H1 (cell line): ENCODE measurements around the gene CELSR1. TPM values are rescaled to one million over a fixed set of nuclear protein-coding genes. Genes with fewer than 3 reads are reported as not detected.
A peak's percentile ranks its signal among the peaks of the same experiment; 100 is the strongest.

Experiments used
- CTCF ChIA-PET: fragments of 300-600 bp; sonication (Branson Sonifier 250); formaldehyde crosslinking; loops from one replicate; lab custom pipeline; 2021; ENCODE audit not compliant: partially characterized antibody; lab: Charles Lee
- POLR2A ChIA-PET: fragments of 300-600 bp; sonication (Branson Sonifier 250); formaldehyde crosslinking; loops from one replicate; lab custom pipeline; 2021; ENCODE audit warnings: inconsistent platforms; ENCODE audit not compliant: partially characterized antibody; lab: Charles Lee
- DNase-seq, 2 experiments: peaks; one replicate each; pipeline versions ENCODE4 v3.0.0 to v3.0.0-alpha.2; 2010 to 2022; ENCODE audit warnings: low spot score in 2 of 2, low read depth in 1 of 2, mixed read lengths in 1 of 2
- FAIRE-seq: peaks from 2 replicates; lab custom pipeline; 2011; peaks lifted over from hg19 to GRCh38; lab: Jason Lieb, UNC
- H2AFZ ChIP-seq: 2 replicates; pipeline ENCODE4 v1.8.1; 2012; ENCODE audit warnings: low read length, inconsistent platforms
- H2AK5ac ChIP-seq: 2 replicates; pipeline ENCODE4 v1.6.1; 2013; ENCODE audit warnings: low read depth, low read length
- H2BK120ac ChIP-seq: replicated peaks from 2 replicates; pipeline ENCODE3; 2013; ENCODE audit warnings: low read depth, low read length, inconsistent platforms
- H2BK12ac ChIP-seq: 2 replicates; pipeline ENCODE4 v1.6.1; 2013; ENCODE audit warnings: low read depth, low read length
- H2BK15ac ChIP-seq: 2 replicates; pipeline ENCODE4 v1.6.1; 2013; ENCODE audit warnings: low read length
- H2BK20ac ChIP-seq: 2 replicates; pipeline ENCODE4 v1.6.1; 2013; ENCODE audit warnings: low read length
- H2BK5ac ChIP-seq: 2 replicates; pipeline ENCODE4 v1.6.1; 2013; ENCODE audit warnings: low read depth, low read length
- H3K14ac ChIP-seq: 2 replicates; pipeline ENCODE4 v1.6.1; 2013; ENCODE audit warnings: inconsistent platforms; ENCODE audit not compliant: insufficient read length
- H3K18ac ChIP-seq: 2 replicates; pipeline ENCODE4 v1.6.1; 2013; ENCODE audit warnings: low read length; ENCODE audit errors: extremely low read depth
- H3K23ac ChIP-seq: 2 replicates; pipeline ENCODE4 v1.6.1; 2013; ENCODE audit warnings: inconsistent platforms; ENCODE audit not compliant: insufficient read length
- H3K23me2 ChIP-seq: 2 replicates; pipeline ENCODE4 v1.6.1; 2013; ENCODE audit warnings: low read depth, low read length
- H3K27ac ChIP-seq: 2 replicates; pipeline ENCODE4 v1.6.1; 2011; ENCODE audit warnings: low read depth, low read length, inconsistent platforms
- H3K27me3 ChIP-seq, 4 experiments: replicated peaks in 1 of 4; 1 replicate in 1 of 4; 2 replicates in 3 of 4; pipeline versions ENCODE4 v1.6.1 to v1.8.1; 2011 to 2013; ENCODE audit warnings: low read length in 3 of 4, mild to moderate bottlenecking in 3 of 4, inconsistent platforms in 2 of 4, mixed read lengths in 2 of 4, moderate library complexity in 1 of 4; ENCODE audit not compliant: control insufficient read depth in 3 of 4, insufficient read depth in 3 of 4; ENCODE audit errors: extremely low read depth in 1 of 4
- H3K36me3 ChIP-seq, 4 experiments: 2 replicates each; pipeline versions ENCODE4 v1.6.1 to v1.8.1; 2011 to 2013; ENCODE audit warnings: mild to moderate bottlenecking in 4 of 4, low read length in 3 of 4, moderate library complexity in 2 of 4, control low read depth in 1 of 4, inconsistent platforms in 1 of 4; ENCODE audit not compliant: insufficient read depth in 4 of 4, control insufficient read depth in 2 of 4
- H3K4ac ChIP-seq: replicated peaks from 2 replicates; pipeline ENCODE3; 2013; ENCODE audit warnings: low read length, low read depth, mixed read lengths, inconsistent platforms; ENCODE audit not compliant: insufficient read length
- H3K4me1 ChIP-seq, 4 experiments: replicated peaks in 1 of 4; 1 replicate in 1 of 4; 2 replicates in 3 of 4; pipeline versions ENCODE4 v1.6.1 to v1.8.1; 2011 to 2013; ENCODE audit warnings: low read length in 3 of 4, inconsistent platforms in 2 of 4, mixed read lengths in 1 of 4; ENCODE audit not compliant: insufficient read depth in 4 of 4, control insufficient read depth in 3 of 4
- H3K4me2 ChIP-seq, 2 experiments: 2 replicates each; pipeline versions ENCODE4 v1.6.1 to v1.8.1; 2011 to 2013; ENCODE audit warnings: low read depth in 2 of 2, low read length in 2 of 2, control low read depth in 1 of 2, inconsistent platforms in 1 of 2, mild to moderate bottlenecking in 1 of 2; ENCODE audit not compliant: insufficient read depth in 1 of 2
- H3K4me3 ChIP-seq, 4 experiments: fragments of 200-600, 300-600 bp in 1 of 4; sonication (generic), shearing (Covaris generic), sonication (Bioruptor Twin) in 1 of 4; 2 replicates each; pipeline versions ENCODE4 v1.5.1 to v1.8.1; 2011 to 2016; ENCODE audit warnings: low read length in 4 of 4, low read depth in 3 of 4, control low read depth in 2 of 4, inconsistent platforms in 2 of 4, mild to moderate bottlenecking in 2 of 4, mixed read lengths in 1 of 4, moderate library complexity in 1 of 4; ENCODE audit not compliant: insufficient read depth in 2 of 4; ENCODE audit errors: extremely low read depth in 1 of 4
- H3K56ac ChIP-seq: replicated peaks from 2 replicates; pipeline ENCODE3; 2013; ENCODE audit warnings: low read depth, mild to moderate bottlenecking, mixed read lengths, low read length, inconsistent platforms; ENCODE audit not compliant: insufficient read length
- H3K79me1 ChIP-seq: 2 replicates; pipeline ENCODE4 v1.6.1; 2013; ENCODE audit warnings: low read depth, low read length, control low read depth
- H3K79me2 ChIP-seq, 2 experiments: 2 replicates each; pipeline versions ENCODE4 v1.6.1 to v1.8.1; 2012 to 2013; ENCODE audit warnings: low read length in 2 of 2, mild to moderate bottlenecking in 2 of 2, inconsistent platforms in 1 of 2; ENCODE audit not compliant: insufficient read depth in 2 of 2, control insufficient read depth in 1 of 2
- H3K9ac ChIP-seq, 4 experiments: replicated peaks in 1 of 4; 1 replicate in 1 of 4; 2 replicates in 3 of 4; pipeline versions ENCODE4 v1.6.1 to v1.8.1; 2011 to 2013; ENCODE audit warnings: low read depth in 3 of 4, low read length in 3 of 4, control low read depth in 2 of 4, mild to moderate bottlenecking in 2 of 4, moderate library complexity in 2 of 4, inconsistent platforms in 1 of 4; ENCODE audit errors: extremely low read depth in 1 of 4
- H3K9me3 ChIP-seq, 2 experiments: 2 replicates each; pipeline versions ENCODE4 v1.6.1 to v1.8.1; 2012 to 2013; ENCODE audit warnings: mild to moderate bottlenecking in 2 of 2, moderate library complexity in 2 of 2, control low read depth in 1 of 2, inconsistent platforms in 1 of 2, low read depth in 1 of 2, low read length in 1 of 2, mixed read lengths in 1 of 2; ENCODE audit not compliant: insufficient read depth in 2 of 2
- H4K20me1 ChIP-seq, 2 experiments: replicated peaks in 1 of 2; 2 replicates each; pipeline versions ENCODE3 to v1.8.1; 2011 to 2013; ENCODE audit warnings: inconsistent platforms in 2 of 2, low read length in 2 of 2, mild to moderate bottlenecking in 1 of 2; ENCODE audit not compliant: insufficient read depth in 2 of 2, control insufficient read depth in 1 of 2
- H4K5ac ChIP-seq: 2 replicates; pipeline ENCODE4 v1.6.1; 2013; ENCODE audit warnings: low read length, low read depth, mixed read lengths, inconsistent platforms; ENCODE audit not compliant: insufficient read length
- H4K8ac ChIP-seq: 2 replicates; pipeline ENCODE4 v1.8.0; 2013; ENCODE audit warnings: mild to moderate bottlenecking, moderate library complexity, low read length, inconsistent platforms; ENCODE audit not compliant: insufficient read depth; ENCODE audit errors: extremely low read depth
- H4K91ac ChIP-seq: replicated peaks from 2 replicates; pipeline ENCODE3; 2013; ENCODE audit warnings: low read length, mixed read lengths, inconsistent platforms; ENCODE audit not compliant: insufficient read length
- ATF2 ChIP-seq: IDR thresholded peaks from 2 replicates; pipeline ENCODE4 v1.6.1; 2012; ENCODE audit warnings: low read length, inconsistent platforms
- BRCA1 ChIP-seq: IDR thresholded peaks from 2 replicates; pipeline ENCODE4 v1.6.1; 2012; ENCODE audit warnings: low read depth, low read length, improper control_type of control experiment
- CBX5 ChIP-seq: fragments of 300-800, 300-1000 bp; sonication (generic); IDR thresholded peaks from 2 replicates; pipeline ENCODE4 v1.7.1; 2016; ENCODE audit warnings: antibody characterized with exemption, low read length, low read depth
- FOSL1 ChIP-seq: IDR thresholded peaks from 2 replicates; pipeline ENCODE4 v1.6.1; 2011; ENCODE audit warnings: mild to moderate bottlenecking, low read depth, low read length, moderate library complexity; ENCODE audit not compliant: insufficient read depth
- HDAC6 ChIP-seq: IDR thresholded peaks from one replicate; pipeline ENCODE4 v1.7.1; 2012; ENCODE audit warnings: low read depth, mild to moderate bottlenecking, inconsistent platforms, low read length, moderate library complexity
- JUN ChIP-seq: IDR thresholded peaks from 2 replicates; pipeline ENCODE4 v1.6.1; 2011; ENCODE audit warnings: low read depth, mild to moderate bottlenecking, improper control_type of control experiment, low read length
- KDM4A ChIP-seq: IDR thresholded peaks from one replicate; pipeline ENCODE4 v1.7.1; 2012; ENCODE audit warnings: low read depth, mild to moderate bottlenecking, moderate library complexity, low read length, inconsistent platforms; ENCODE audit not compliant: severe bottlenecking
- KDM5A ChIP-seq: fragments of 200-600 bp; IDR thresholded peaks from 2 replicates; pipeline ENCODE4 v1.7.1; 2012; ENCODE audit warnings: mild to moderate bottlenecking, low read length, inconsistent platforms, mixed read lengths
- SIX5 ChIP-seq: IDR thresholded peaks from 2 replicates; pipeline ENCODE4 v1.6.1; 2011; ENCODE audit warnings: mild to moderate bottlenecking, low read depth, low read length
- WGBS, 2 experiments: shearing (Covaris generic) in 1 of 2; methylation state at CpG; one replicate each; pipeline versions ENCODE4 v1.1.6 to v1.1.7; 2013 to 2015; ENCODE audit warnings: low lambda C conversion rate in 2 of 2, mixed read lengths in 2 of 2, inconsistent platforms in 1 of 2, low coverage in 1 of 2, missing lambda C conversion rate in 1 of 2; ENCODE audit not compliant: insufficient replicate concordance in 2 of 2, insufficient coverage in 1 of 2, insufficient read length in 1 of 2; ENCODE audit errors: extremely low coverage in 1 of 2, missing lambda C conversion rate in 1 of 2; 5-methylcytosine and 5-hydroxymethylcytosine counted together
- polyA plus RNA-seq, 7 experiments: library from polyadenylated mRNA; depleted of rRNA in 3 of 7; stranded (reverse) in 5 of 7; unstranded in 2 of 7; fragments of >200 nt in 5 of 7; fragments of 200-250 nt in 2 of 7; gene quantifications; 1 replicate in 5 of 7; 2 replicates in 1 of 7; 4 replicates in 1 of 7; pipeline versions ENCODE4 v1.2.1 to v1.2.3, GENCODE V29; 2011 to 2013; ENCODE audit warnings: missing spikeins in 2 of 7, mixed read lengths in 2 of 7
- total RNA-seq: library from RNA; stranded (reverse); fragmentation: NEBNext Ultra II Directional; extraction: Animal tissue kit (Norgen Biotek cat#: 25700); gene quantifications from 2 replicates; pipeline ENCODE4 v1.2.1, GENCODE V29; 2021
- TF ChIP-seq, protein P1 (sequence below): IDR thresholded peaks from 2 replicates; pipeline ENCODE4 v1.6.1; 2012; ENCODE audit warnings: inconsistent platforms

CELSR1 gene
- total and polyA plus RNA-seq, 2 of the 8 experiments (the other 6 are each of a cell fraction or from before 2014, with no cell fraction given), result 9.0 to 12.4 TPM

- H3K27me3 ChIP-seq, result no peaks in the 10 kb centered on the region
- H2BK120ac ChIP-seq, result no peak overlapping the region
- H3K9me3 ChIP-seq, result no peaks in the 10 kb centered on the region
- H3K79me1 ChIP-seq, result no peaks in the 10 kb centered on the region
- no peak overlapping the region for H3K4me3 ChIP-seq
- H3K4me1 ChIP-seq, result peaks cover 0 to 30% (median 27%) of the 10 kb centered on the region in 4 experiments; a peak in 6 of 7 replicates
- ChIA-PET POLR2A (interaction anchor here (1.5 kb wide), 1 partner anchor 67 kb away, joined by 3 read pairs; no protein-coding TSS in a partner anchor), CTCF (interaction anchor here (0.8 to 2.9 kb wide), 3 partner anchors 10 to 82 kb away, joined by 3 to 16 read pairs (median 3); no protein-coding TSS in a partner anchor)
- peak overlapping the region; percentile 100 for H2BK15ac ChIP-seq
- H2AFZ ChIP-seq, result no peak overlapping the region
- H3K36me3 ChIP-seq, result peaks cover 0 to 6% (median 1%) of the 10 kb centered on the region in 4 experiments; a peak in 4 of 8 replicates
- WGBS, 2 experiments, result 79% methylated on average over 19 of the region's 19 CpGs; no CpG with 5 or more reads in 1 of the 2 experiments
- H2BK5ac ChIP-seq, result peak overlapping the region; percentile 73
- no peaks in the 10 kb centered on the region for H3K79me2 ChIP-seq
- FAIRE-seq, result no peak
- peaks cover 2% of the 10 kb centered on the region; the same call in 1 of the 2 replicates for H3K23me2 ChIP-seq
- peak overlapping the region; percentile 73 for H4K91ac ChIP-seq
- no peak overlapping the region for H4K5ac ChIP-seq
- no peak overlapping the region for H3K14ac ChIP-seq
- no peak overlapping the region for H3K27ac ChIP-seq
- H2BK12ac ChIP-seq, result peak overlapping the region; percentile 94; the same call in 1 of the 2 replicates
- H3K56ac ChIP-seq, result no peak overlapping the region
- no peak for DNase-seq
- H3K23ac ChIP-seq, result no peak overlapping the region
- peak overlapping the region; percentile 82 for H3K4ac ChIP-seq
- no peak overlapping the region for H3K9ac ChIP-seq
- peak overlapping the region; percentile 98 for H2AK5ac ChIP-seq
- H4K20me1 ChIP-seq, result peaks cover 0 to 3% of the 10 kb centered on the region in 2 experiments
- peak overlapping the region in 1 of 2 experiments; percentile 11; a peak in 1 of 4 replicates for H3K4me2 ChIP-seq
- H4K8ac ChIP-seq, result peak overlapping the region; percentile 3; the same call in 1 of the 2 replicates
- peak overlapping the region; percentile 78 for H3K18ac ChIP-seq
- peak overlapping the region; percentile 93; the same call in 1 of the 2 replicates for H2BK20ac ChIP-seq
- TF ChIP-seq HDAC6 (no peak), FOSL1 (no peak), KDM4A (no peak), KDM5A (no peak), BRCA1 (no peak), SIX5 (no peak), ATF2 (no peak), JUN (no peak), CBX5 (no peak)
- TF ChIP-seq, protein P1, sequence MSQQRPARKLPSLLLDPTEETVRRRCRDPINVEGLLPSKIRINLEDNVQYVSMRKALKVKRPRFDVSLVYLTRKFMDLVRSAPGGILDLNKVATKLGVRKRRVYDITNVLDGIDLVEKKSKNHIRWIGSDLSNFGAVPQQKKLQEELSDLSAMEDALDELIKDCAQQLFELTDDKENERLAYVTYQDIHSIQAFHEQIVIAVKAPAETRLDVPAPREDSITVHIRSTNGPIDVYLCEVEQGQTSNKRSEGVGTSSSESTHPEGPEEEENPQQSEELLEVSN, result no peak
Observed at GRCh38 chr22:46376908-46377524, 160.4 kb downstream of the CELSR1 start.
